Liver (tissue), 9 donors: ENCODE data around the gene PBX4. TPM values are rescaled to one million over a fixed set of nuclear protein-coding genes. Genes with fewer than 3 reads are reported as not detected.

Experiments
- DNase-seq: peaks from one replicate; pipeline ENCODE4 v3.0.0-alpha.2; 2017; ENCODE audit warnings: low spot score
- H3K27ac ChIP-seq, 2 donors: one replicate each; pipeline ENCODE4 v1.7.0; 2013; ENCODE audit warnings: inconsistent platforms in 2 of 2, low read length in 2 of 2, control low read depth in 1 of 2, low read depth in 1 of 2, mild to moderate bottlenecking in 1 of 2
- H3K27me3 ChIP-seq, 4 donors: one replicate each; pipeline versions ENCODE4 v1.6.1 to v1.7.0; 2013; ENCODE audit warnings: low read length in 3 of 4, inconsistent platforms in 1 of 4, mild to moderate bottlenecking in 1 of 4, moderate library complexity in 1 of 4; ENCODE audit not compliant: control insufficient read depth in 4 of 4, insufficient read depth in 4 of 4
- H3K36me3 ChIP-seq, 4 donors: one replicate each; pipeline versions ENCODE4 v1.6.1 to v1.7.0; 2013; ENCODE audit warnings: low read length in 3 of 4, mild to moderate bottlenecking in 3 of 4, low read depth in 1 of 4, moderate library complexity in 1 of 4; ENCODE audit not compliant: control insufficient read depth in 4 of 4, insufficient read depth in 3 of 4
- H3K4me1 ChIP-seq, 4 donors: one replicate each; pipeline versions ENCODE4 v1.6.1 to v1.7.0; 2013; ENCODE audit warnings: low read length in 3 of 4, mild to moderate bottlenecking in 3 of 4, moderate library complexity in 1 of 4; ENCODE audit not compliant: control insufficient read depth in 4 of 4, insufficient read depth in 4 of 4
- H3K4me3 ChIP-seq, 3 donors: one replicate each; pipeline versions ENCODE4 v1.6.1 to v1.7.0; 2013; ENCODE audit warnings: low read length in 3 of 3, control low read depth in 1 of 3, low read depth in 1 of 3, mild to moderate bottlenecking in 1 of 3
- H3K9ac ChIP-seq, 2 donors: one replicate each; pipeline ENCODE4 v1.7.0; 2013; ENCODE audit warnings: low read length in 2 of 2, mild to moderate bottlenecking in 2 of 2, moderate library complexity in 2 of 2, control low read depth in 1 of 2, low read depth in 1 of 2
- H3K9me3 ChIP-seq, 4 donors: one replicate each; pipeline versions ENCODE4 v1.6.1 to v1.7.0; 2013; ENCODE audit warnings: low read length in 3 of 4; ENCODE audit not compliant: control insufficient read depth in 4 of 4
- EGR1 ChIP-seq, 2 donors: IDR thresholded peaks; 2 replicates each; pipeline ENCODE4 v1.6.1; 2016 to 2018; ENCODE audit warnings: antibody characterized with exemption in 2 of 2, low read depth in 2 of 2
- FOXA1 ChIP-seq: IDR thresholded peaks from 2 replicates; pipeline ENCODE4 v1.6.1; 2016; ENCODE audit warnings: antibody characterized with exemption
- FOXA2 ChIP-seq: IDR thresholded peaks from 2 replicates; pipeline ENCODE4 v1.6.1; 2016; ENCODE audit warnings: antibody characterized with exemption
- GABPA ChIP-seq, 2 donors: IDR thresholded peaks in 1 of 2; conservative IDR thresholded peaks in 1 of 2; 2 replicates each; pipeline ENCODE4 v1.6.1; 2016; ENCODE audit warnings: antibody characterized with exemption in 2 of 2, mild to moderate bottlenecking in 1 of 2, moderate library complexity in 1 of 2
- HNF4A ChIP-seq, 2 donors: conservative IDR thresholded peaks; 2 replicates each; pipeline ENCODE4 v1.6.1; 2016; ENCODE audit warnings: antibody characterized with exemption in 2 of 2, mild to moderate bottlenecking in 2 of 2
- HNF4G ChIP-seq: IDR thresholded peaks from 2 replicates; pipeline ENCODE4 v1.6.1; 2016; ENCODE audit warnings: antibody characterized with exemption
- JUND ChIP-seq, 2 donors: IDR thresholded peaks; 2 replicates each; pipeline ENCODE4 v1.6.1; 2016; ENCODE audit warnings: antibody characterized with exemption in 2 of 2
- NR2F2 ChIP-seq: IDR thresholded peaks from 2 replicates; pipeline ENCODE4 v1.6.1; 2016; ENCODE audit warnings: antibody characterized with exemption
- RAD21 ChIP-seq, 2 donors: IDR thresholded peaks; 2 replicates each; pipeline ENCODE4 v1.6.1; 2016; ENCODE audit warnings: antibody characterized with exemption in 2 of 2, mild to moderate bottlenecking in 2 of 2
- RXRA ChIP-seq, 2 donors: IDR thresholded peaks; 2 replicates each; pipeline ENCODE4 v1.6.1; 2017 to 2018; ENCODE audit warnings: antibody characterized with exemption in 2 of 2, mild to moderate bottlenecking in 1 of 2
- SP1 ChIP-seq: IDR thresholded peaks from 2 replicates; pipeline ENCODE4 v1.6.1; 2018; ENCODE audit warnings: antibody characterized with exemption, mild to moderate bottlenecking
- TAF1 ChIP-seq: conservative IDR thresholded peaks from 2 replicates; pipeline ENCODE4 v1.6.1; 2016; ENCODE audit warnings: antibody characterized with exemption, mild to moderate bottlenecking
- YY1 ChIP-seq: IDR thresholded peaks from 2 replicates; pipeline ENCODE4 v1.6.1; 2016; ENCODE audit warnings: antibody characterized with exemption, mild to moderate bottlenecking
- WGBS: extraction: QIAGEN DNeasy Blood & Tissue Kit; methylation state at CpG from one replicate; pipeline ENCODE4 v1.1.7; 2013; 5-methylcytosine and 5-hydroxymethylcytosine counted together
- polyA plus RNA-seq, 2 donors: library from polyadenylated mRNA; stranded (reverse) in 1 of 2; unstranded in 1 of 2; fragments of 200-250 nt in 1 of 2; fragments of >200 nt in 1 of 2; fragmentation: Nextera tagmentation in 1 of 2; extraction: Ambion mirVana in 1 of 2; gene quantifications; one replicate each; pipeline versions ENCODE4 v1.2.1 to v1.2.3, GENCODE V29; 2013 to 2015
- total RNA-seq, 2 donors: library from RNA; depleted of rRNA; stranded (reverse); fragments of >200 nt; gene quantifications; one replicate each; pipeline ENCODE4 v1.2.3, GENCODE V29; 2014
- TF ChIP-seq, protein P1 (sequence below): IDR thresholded peaks from 2 replicates; pipeline ENCODE4 v1.6.1; 2016; ENCODE audit warnings: antibody characterized with exemption
- TF ChIP-seq, protein P2 (sequence below): IDR thresholded peaks from 2 replicates; pipeline ENCODE4 v1.6.1; 2016; ENCODE audit warnings: antibody characterized with exemption
- TF ChIP-seq, protein P3 (sequence below): IDR thresholded peaks from 2 replicates; pipeline ENCODE4 v1.6.1; 2016; ENCODE audit warnings: antibody characterized with exemption
- TF ChIP-seq, protein P4 (sequence below): fragments of 150-350 bp; IDR thresholded peaks from 2 replicates; pipeline ENCODE4 v1.5.1; 2017; ENCODE audit warnings: improper control_type of control experiment, low read depth, low read length; ENCODE audit not compliant: missing input control
- TF ChIP-seq, protein P5 (sequence below): IDR thresholded peaks from 2 replicates; pipeline ENCODE4 v1.6.1; 2016; ENCODE audit warnings: antibody characterized with exemption, mild to moderate bottlenecking
- donor health status: healthy.
- donor health status: healthy.
- donor health status: healthy.
- donor health status: healthy.
- donor health status: healthy.

Gene PBX4
- total and polyA plus RNA-seq, 4 donors: 0.19 to 0.59 (median 0.21) TPM; not detected in 1

DNA sequence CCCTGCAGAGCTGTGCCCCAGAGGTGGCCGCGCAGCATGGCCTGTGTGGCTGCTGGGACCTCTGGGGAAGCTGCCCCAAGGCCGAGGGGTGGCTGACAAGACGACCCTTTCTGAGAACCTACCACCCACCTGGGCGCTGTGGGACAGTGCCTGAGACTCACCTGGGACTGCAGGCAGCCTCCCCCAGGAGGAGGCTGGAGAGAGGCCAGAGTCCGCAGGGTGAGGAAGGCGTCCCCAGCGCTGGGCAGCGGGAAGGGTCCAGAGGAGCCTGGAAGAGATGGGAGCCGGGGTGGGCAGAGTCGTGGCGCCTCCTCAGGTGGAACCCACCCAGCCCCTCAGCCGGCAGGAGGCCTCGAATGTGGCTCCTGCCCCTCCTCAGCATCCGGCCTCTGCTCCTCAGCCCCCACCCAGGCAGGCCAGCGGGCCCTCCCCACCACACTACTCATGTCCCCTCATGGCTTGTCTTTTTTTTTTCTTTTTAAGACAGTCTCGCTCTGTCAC lies 55.1 kb downstream of the PBX4 start:
- Histone ChIP-seq H3K4me1 (no peaks in the 10 kb centered on the region), H3K9ac (no peak overlapping the region), H3K9me3 (no peaks in the 10 kb centered on the region), H3K27ac (no peak overlapping the region), H3K36me3 (no peaks in the 10 kb centered on the region), H3K4me3 (no peak overlapping the region), H3K27me3 (no peaks in the 10 kb centered on the region)
- DNase-seq: no peak
- WGBS: 88% methylated on average over 17 of the region's 17 CpGs
- TF ChIP-seq TAF1 (no peak), HNF4G (no peak), YY1 (no peak), JUND (IDR thresholded peaks at IDR 0.05) (no peak), NR2F2 (no peak), SP1 (no peak), FOXA1 (no peak), GABPA (IDR thresholded peaks at IDR 0.05 in 1 of 2, conservative IDR thresholded peaks at IDR 0.05 in 1 of 2) (no peak), RXRA (IDR thresholded peaks at IDR 0.05) (no peak)
- TF ChIP-seq, protein P1, sequence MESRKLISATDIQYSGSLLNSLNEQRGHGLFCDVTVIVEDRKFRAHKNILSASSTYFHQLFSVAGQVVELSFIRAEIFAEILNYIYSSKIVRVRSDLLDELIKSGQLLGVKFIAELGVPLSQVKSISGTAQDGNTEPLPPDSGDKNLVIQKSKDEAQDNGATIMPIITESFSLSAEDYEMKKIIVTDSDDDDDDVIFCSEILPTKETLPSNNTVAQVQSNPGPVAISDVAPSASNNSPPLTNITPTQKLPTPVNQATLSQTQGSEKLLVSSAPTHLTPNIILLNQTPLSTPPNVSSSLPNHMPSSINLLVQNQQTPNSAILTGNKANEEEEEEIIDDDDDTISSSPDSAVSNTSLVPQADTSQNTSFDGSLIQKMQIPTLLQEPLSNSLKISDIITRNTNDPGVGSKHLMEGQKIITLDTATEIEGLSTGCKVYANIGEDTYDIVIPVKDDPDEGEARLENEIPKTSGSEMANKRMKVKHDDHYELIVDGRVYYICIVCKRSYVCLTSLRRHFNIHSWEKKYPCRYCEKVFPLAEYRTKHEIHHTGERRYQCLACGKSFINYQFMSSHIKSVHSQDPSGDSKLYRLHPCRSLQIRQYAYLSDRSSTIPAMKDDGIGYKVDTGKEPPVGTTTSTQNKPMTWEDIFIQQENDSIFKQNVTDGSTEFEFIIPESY: no peak
- TF ChIP-seq, protein P2, sequence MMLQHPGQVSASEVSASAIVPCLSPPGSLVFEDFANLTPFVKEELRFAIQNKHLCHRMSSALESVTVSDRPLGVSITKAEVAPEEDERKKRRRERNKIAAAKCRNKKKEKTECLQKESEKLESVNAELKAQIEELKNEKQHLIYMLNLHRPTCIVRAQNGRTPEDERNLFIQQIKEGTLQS: no peak
- TF ChIP-seq, protein P3, sequence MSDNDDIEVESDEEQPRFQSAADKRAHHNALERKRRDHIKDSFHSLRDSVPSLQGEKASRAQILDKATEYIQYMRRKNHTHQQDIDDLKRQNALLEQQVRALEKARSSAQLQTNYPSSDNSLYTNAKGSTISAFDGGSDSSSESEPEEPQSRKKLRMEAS: no peak
- TF ChIP-seq, protein P4, sequence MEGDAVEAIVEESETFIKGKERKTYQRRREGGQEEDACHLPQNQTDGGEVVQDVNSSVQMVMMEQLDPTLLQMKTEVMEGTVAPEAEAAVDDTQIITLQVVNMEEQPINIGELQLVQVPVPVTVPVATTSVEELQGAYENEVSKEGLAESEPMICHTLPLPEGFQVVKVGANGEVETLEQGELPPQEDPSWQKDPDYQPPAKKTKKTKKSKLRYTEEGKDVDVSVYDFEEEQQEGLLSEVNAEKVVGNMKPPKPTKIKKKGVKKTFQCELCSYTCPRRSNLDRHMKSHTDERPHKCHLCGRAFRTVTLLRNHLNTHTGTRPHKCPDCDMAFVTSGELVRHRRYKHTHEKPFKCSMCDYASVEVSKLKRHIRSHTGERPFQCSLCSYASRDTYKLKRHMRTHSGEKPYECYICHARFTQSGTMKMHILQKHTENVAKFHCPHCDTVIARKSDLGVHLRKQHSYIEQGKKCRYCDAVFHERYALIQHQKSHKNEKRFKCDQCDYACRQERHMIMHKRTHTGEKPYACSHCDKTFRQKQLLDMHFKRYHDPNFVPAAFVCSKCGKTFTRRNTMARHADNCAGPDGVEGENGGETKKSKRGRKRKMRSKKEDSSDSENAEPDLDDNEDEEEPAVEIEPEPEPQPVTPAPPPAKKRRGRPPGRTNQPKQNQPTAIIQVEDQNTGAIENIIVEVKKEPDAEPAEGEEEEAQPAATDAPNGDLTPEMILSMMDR: no peak
- TF ChIP-seq, protein P5, sequence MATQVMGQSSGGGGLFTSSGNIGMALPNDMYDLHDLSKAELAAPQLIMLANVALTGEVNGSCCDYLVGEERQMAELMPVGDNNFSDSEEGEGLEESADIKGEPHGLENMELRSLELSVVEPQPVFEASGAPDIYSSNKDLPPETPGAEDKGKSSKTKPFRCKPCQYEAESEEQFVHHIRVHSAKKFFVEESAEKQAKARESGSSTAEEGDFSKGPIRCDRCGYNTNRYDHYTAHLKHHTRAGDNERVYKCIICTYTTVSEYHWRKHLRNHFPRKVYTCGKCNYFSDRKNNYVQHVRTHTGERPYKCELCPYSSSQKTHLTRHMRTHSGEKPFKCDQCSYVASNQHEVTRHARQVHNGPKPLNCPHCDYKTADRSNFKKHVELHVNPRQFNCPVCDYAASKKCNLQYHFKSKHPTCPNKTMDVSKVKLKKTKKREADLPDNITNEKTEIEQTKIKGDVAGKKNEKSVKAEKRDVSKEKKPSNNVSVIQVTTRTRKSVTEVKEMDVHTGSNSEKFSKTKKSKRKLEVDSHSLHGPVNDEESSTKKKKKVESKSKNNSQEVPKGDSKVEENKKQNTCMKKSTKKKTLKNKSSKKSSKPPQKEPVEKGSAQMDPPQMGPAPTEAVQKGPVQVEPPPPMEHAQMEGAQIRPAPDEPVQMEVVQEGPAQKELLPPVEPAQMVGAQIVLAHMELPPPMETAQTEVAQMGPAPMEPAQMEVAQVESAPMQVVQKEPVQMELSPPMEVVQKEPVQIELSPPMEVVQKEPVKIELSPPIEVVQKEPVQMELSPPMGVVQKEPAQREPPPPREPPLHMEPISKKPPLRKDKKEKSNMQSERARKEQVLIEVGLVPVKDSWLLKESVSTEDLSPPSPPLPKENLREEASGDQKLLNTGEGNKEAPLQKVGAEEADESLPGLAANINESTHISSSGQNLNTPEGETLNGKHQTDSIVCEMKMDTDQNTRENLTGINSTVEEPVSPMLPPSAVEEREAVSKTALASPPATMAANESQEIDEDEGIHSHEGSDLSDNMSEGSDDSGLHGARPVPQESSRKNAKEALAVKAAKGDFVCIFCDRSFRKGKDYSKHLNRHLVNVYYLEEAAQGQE: no peak

DNA sequence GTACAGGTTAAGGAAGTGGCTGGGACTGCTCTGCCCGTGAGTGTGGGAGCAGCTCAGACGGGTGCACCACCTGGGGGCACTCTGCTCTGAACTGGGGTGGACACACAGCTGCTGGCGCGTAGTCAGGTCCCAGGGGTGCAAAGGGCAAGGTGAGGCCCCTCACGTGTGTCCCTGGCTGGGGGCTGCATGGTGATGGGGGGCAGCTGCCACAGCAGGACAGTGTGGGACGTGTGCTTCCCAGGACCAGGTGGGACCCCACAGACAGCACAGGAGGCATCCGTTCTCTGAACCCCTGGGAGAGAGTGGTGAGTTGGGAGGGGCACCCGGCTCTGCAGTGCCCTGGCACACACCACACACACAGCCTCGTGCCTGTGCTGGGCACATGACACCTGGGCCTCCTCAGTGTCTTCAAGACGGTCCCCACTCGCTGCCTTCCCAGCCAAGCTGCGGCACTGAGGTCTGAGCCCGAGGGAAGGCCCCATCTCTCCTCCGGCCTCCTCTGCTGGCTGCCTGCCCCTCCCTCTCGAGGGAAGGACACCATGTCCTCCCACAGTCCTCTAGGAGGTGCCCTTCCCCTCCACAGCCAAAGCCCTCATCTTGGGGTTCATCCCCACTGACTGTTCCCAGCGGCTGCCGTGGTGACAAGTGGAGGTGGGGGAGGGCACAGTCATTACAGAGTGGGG lies 55.7 kb downstream of the PBX4 start:
- TF ChIP-seq HNF4G (no peak), FOXA2 (no peak), RXRA (IDR thresholded peaks at IDR 0.05) (no peak), YY1 (no peak), FOXA1 (no peak), JUND (IDR thresholded peaks at IDR 0.05) (no peak), RAD21 (IDR thresholded peaks at IDR 0.05) (no peak), EGR1 (IDR thresholded peaks at IDR 0.05; ENCODE audit: low read depth in 2 of 2) (no peak), GABPA (IDR thresholded peaks at IDR 0.05 in 1 of 2, conservative IDR thresholded peaks at IDR 0.05 in 1 of 2) (no peak), HNF4A (conservative IDR thresholded peaks at IDR 0.05) (no peak)
- TF ChIP-seq, protein P3: no peak
- no peak for DNase-seq
- no peaks in the 10 kb centered on the region for H3K9me3 ChIP-seq
- H3K4me1 ChIP-seq: no peaks in the 10 kb centered on the region
- no peaks in the 10 kb centered on the region for H3K27me3 ChIP-seq
- WGBS: 74% methylated on average over 17 of the region's 17 CpGs
- H3K36me3 ChIP-seq: no peaks in the 10 kb centered on the region
- no peak overlapping the region for H3K4me3 ChIP-seq
- no peak overlapping the region for H3K27ac ChIP-seq
- no peak overlapping the region for H3K9ac ChIP-seq
